GM23338 (cell line): ENCODE results near the gene DDI2.

ENCODE experiments used
- POLR2AphosphoS5 ChIP-seq: IDR thresholded peaks from 2 replicates; pipeline ENCODE4 v1.6.1; 2016; ENCODE audit warnings: antibody characterized with exemption, low read depth
- TF ChIP-seq, protein P1 (sequence below), 2 experiments: fragments of 200-600 bp in 1 of 2; sonication (generic) in 1 of 2; conservative IDR thresholded peaks; 2 replicates each; pipeline versions ENCODE4 v1.5.1 to v1.6.1; 2016 to 2017; ENCODE audit warnings: antibody characterized with exemption in 2 of 2, low read depth in 2 of 2, mild to moderate bottlenecking in 2 of 2, moderate library complexity in 1 of 2

- TF ChIP-seq POLR2AphosphoS5: no peak
- TF ChIP-seq, protein P1, sequence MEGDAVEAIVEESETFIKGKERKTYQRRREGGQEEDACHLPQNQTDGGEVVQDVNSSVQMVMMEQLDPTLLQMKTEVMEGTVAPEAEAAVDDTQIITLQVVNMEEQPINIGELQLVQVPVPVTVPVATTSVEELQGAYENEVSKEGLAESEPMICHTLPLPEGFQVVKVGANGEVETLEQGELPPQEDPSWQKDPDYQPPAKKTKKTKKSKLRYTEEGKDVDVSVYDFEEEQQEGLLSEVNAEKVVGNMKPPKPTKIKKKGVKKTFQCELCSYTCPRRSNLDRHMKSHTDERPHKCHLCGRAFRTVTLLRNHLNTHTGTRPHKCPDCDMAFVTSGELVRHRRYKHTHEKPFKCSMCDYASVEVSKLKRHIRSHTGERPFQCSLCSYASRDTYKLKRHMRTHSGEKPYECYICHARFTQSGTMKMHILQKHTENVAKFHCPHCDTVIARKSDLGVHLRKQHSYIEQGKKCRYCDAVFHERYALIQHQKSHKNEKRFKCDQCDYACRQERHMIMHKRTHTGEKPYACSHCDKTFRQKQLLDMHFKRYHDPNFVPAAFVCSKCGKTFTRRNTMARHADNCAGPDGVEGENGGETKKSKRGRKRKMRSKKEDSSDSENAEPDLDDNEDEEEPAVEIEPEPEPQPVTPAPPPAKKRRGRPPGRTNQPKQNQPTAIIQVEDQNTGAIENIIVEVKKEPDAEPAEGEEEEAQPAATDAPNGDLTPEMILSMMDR (conservative IDR thresholded peaks at IDR 0.05; ENCODE audit: low read depth in 2 of 2): no peak
Observed at GRCh38 chr1:15718199-15718601, 100.9 kb downstream of the DDI2 start.
